ENCODE measurements around the gene RGR. TPM values are rescaled to one million over a fixed set of nuclear protein-coding genes. Genes with fewer than 3 reads are reported as not detected.

RGR gene
- total RNA-seq, 1 experiment from 2014 or later: not detected

- no peak for TF ChIP-seq HMGXB4 (CRISPR knock-in tag; IDR thresholded peaks at IDR 0.05)
- no peak for TF ChIP-seq ETV6 (CRISPR knock-in tag; IDR thresholded peaks at IDR 0.05)
- TF ChIP-seq NFE2L1 (CRISPR knock-in tag; IDR thresholded peaks at IDR 0.05): no peak
- TF ChIP-seq PRRX2 (CRISPR knock-in tag; IDR thresholded peaks at IDR 0.05): no peak
Measured at GRCh38 chr10:84230359-84230758, 14.5 kb upstream of the RGR start (continued).

GRCh38 chr10:84232376-84232775 lies 12.5 kb upstream of the RGR start:
- no peaks in the 10 kb centered on the region for H3K9me3 Mint-ChIP-seq
- peaks cover 13% of the 10 kb centered on the region for H3K27me3 Mint-ChIP-seq (ENCODE audit: low read depth)
- no peak overlapping the region for H3K27ac Mint-ChIP-seq
- no peak overlapping the region for H3K4me3 Mint-ChIP-seq
- ATAC-seq: no peak
- ChIA-PET POLR2A (no interaction called here), CTCF (interaction anchor here (1.3 kb wide), 1 partner anchor 308 kb away, joined by 3 read pairs; no protein-coding TSS in a partner anchor)
- no peak for DNase-seq (ENCODE audit: low spot score)
- no peak for TF ChIP-seq ESRRA (CRISPR knock-in tag; IDR thresholded peaks at IDR 0.05; ENCODE audit: borderline replicate concordance)
- no peak for TF ChIP-seq GABPB1 (CRISPR knock-in tag; IDR thresholded peaks at IDR 0.05)
- no peak for TF ChIP-seq ZNF416 (CRISPR knock-in tag; IDR thresholded peaks at IDR 0.05)
- TF ChIP-seq ELF4 (CRISPR knock-in tag; IDR thresholded peaks at IDR 0.05; ENCODE audit: low read depth): no peak
- TF ChIP-seq ZNF423 (CRISPR knock-in tag; IDR thresholded peaks at IDR 0.05): no peak
- TF ChIP-seq ZNF263 (CRISPR knock-in tag; IDR thresholded peaks at IDR 0.05; ENCODE audit: low read depth): no peak
- TF ChIP-seq OVOL2 (CRISPR knock-in tag; IDR thresholded peaks at IDR 0.05; ENCODE audit: borderline replicate concordance): no peak
- no peak for TF ChIP-seq RORB (CRISPR knock-in tag; IDR thresholded peaks at IDR 0.05)
- no peak for TF ChIP-seq ZNF232 (CRISPR knock-in tag; IDR thresholded peaks at IDR 0.05)
- TF ChIP-seq, protein P1, sequence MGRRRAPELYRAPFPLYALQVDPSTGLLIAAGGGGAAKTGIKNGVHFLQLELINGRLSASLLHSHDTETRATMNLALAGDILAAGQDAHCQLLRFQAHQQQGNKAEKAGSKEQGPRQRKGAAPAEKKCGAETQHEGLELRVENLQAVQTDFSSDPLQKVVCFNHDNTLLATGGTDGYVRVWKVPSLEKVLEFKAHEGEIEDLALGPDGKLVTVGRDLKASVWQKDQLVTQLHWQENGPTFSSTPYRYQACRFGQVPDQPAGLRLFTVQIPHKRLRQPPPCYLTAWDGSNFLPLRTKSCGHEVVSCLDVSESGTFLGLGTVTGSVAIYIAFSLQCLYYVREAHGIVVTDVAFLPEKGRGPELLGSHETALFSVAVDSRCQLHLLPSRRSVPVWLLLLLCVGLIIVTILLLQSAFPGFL (CRISPR knock-in tag; IDR thresholded peaks at IDR 0.05; ENCODE audit: borderline replicate concordance): no peak
- TF ChIP-seq, protein P2, sequence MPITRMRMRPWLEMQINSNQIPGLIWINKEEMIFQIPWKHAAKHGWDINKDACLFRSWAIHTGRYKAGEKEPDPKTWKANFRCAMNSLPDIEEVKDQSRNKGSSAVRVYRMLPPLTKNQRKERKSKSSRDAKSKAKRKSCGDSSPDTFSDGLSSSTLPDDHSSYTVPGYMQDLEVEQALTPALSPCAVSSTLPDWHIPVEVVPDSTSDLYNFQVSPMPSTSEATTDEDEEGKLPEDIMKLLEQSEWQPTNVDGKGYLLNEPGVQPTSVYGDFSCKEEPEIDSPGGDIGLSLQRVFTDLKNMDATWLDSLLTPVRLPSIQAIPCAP (CRISPR knock-in tag; IDR thresholded peaks at IDR 0.05): no peak
- TF ChIP-seq, protein P3, sequence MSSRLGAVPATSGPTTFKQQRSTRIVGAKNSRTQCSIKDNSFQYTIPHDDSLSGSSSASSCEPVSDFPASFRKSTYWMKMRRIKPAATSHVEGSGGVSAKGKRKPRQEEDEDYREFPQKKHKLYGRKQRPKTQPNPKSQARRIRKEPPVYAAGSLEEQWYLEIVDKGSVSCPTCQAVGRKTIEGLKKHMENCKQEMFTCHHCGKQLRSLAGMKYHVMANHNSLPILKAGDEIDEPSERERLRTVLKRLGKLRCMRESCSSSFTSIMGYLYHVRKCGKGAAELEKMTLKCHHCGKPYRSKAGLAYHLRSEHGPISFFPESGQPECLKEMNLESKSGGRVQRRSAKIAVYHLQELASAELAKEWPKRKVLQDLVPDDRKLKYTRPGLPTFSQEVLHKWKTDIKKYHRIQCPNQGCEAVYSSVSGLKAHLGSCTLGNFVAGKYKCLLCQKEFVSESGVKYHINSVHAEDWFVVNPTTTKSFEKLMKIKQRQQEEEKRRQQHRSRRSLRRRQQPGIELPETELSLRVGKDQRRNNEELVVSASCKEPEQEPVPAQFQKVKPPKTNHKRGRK (CRISPR knock-in tag; IDR thresholded peaks at IDR 0.05; ENCODE audit: borderline replicate concordance): no peak
- TF ChIP-seq NFE2L1 (CRISPR knock-in tag; IDR thresholded peaks at IDR 0.05): no peak
- H3K36me3 Mint-ChIP-seq: no peaks in the 10 kb centered on the region
- 0 out of 2 replicates have a peak, but pooled peaks cover 4% of the 10 kb centered on the region for H3K4me1 Mint-ChIP-seq

- ATAC-seq (no peak), DNase-seq (ENCODE audit: low spot score) (no peak)
- H3K4me3 Mint-ChIP-seq: no peak overlapping the region
- H3K27me3 Mint-ChIP-seq (ENCODE audit: low read depth): peaks cover 21% of the 10 kb centered on the region
- H3K4me1 Mint-ChIP-seq: 0 out of 2 replicates have a peak, but pooled peaks cover 4% of the 10 kb centered on the region
- H3K9me3 Mint-ChIP-seq: no peaks in the 10 kb centered on the region
- TF ChIP-seq, protein P4, sequence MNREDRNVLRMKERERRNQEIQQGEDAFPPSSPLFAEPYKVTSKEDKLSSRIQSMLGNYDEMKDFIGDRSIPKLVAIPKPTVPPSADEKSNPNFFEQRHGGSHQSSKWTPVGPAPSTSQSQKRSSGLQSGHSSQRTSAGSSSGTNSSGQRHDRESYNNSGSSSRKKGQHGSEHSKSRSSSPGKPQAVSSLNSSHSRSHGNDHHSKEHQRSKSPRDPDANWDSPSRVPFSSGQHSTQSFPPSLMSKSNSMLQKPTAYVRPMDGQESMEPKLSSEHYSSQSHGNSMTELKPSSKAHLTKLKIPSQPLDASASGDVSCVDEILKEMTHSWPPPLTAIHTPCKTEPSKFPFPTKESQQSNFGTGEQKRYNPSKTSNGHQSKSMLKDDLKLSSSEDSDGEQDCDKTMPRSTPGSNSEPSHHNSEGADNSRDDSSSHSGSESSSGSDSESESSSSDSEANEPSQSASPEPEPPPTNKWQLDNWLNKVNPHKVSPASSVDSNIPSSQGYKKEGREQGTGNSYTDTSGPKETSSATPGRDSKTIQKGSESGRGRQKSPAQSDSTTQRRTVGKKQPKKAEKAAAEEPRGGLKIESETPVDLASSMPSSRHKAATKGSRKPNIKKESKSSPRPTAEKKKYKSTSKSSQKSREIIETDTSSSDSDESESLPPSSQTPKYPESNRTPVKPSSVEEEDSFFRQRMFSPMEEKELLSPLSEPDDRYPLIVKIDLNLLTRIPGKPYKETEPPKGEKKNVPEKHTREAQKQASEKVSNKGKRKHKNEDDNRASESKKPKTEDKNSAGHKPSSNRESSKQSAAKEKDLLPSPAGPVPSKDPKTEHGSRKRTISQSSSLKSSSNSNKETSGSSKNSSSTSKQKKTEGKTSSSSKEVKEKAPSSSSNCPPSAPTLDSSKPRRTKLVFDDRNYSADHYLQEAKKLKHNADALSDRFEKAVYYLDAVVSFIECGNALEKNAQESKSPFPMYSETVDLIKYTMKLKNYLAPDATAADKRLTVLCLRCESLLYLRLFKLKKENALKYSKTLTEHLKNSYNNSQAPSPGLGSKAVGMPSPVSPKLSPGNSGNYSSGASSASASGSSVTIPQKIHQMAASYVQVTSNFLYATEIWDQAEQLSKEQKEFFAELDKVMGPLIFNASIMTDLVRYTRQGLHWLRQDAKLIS (CRISPR knock-in tag; IDR thresholded peaks at IDR 0.05; ENCODE audit: borderline replicate concordance): no peak
- ChIA-PET POLR2A (no interaction called here), CTCF (interaction anchor here (0.8 to 1.4 kb wide), 4 partner anchors 23 to 307 kb away, joined by 3 to 5 read pairs (median 3); no protein-coding TSS in a partner anchor)
- H3K36me3 Mint-ChIP-seq: no peaks in the 10 kb centered on the region
- no peak overlapping the region for H3K27ac Mint-ChIP-seq
Measured at GRCh38 chr10:84233940-84234339, 10.9 kb upstream of the RGR start.

Data from WTC11 (cell line).